Activated T-cell treated with anti-CD3 and anti-CD28 coated beads, Interleukin-2, amount 50 U/mL, for 4 hours (primary cell): ENCODE data around the gene ABHD6. TPM values are rescaled to one million over a fixed set of nuclear protein-coding genes. Genes with fewer than 3 reads are reported as not detected.
"Not testable (repeated sequence)": the region's sequence is repeated elsewhere in the genome, so short reads cannot be mapped to it uniquely, and the experiment has no call there.

Experiments
- ATAC-seq, 2 donors: fragments of 200-7000 bp; cut with Tn5 transposase; one replicate each; pipeline ENCODE4 v1.10.0; 2021
- DNase-seq: peaks from one replicate; pipeline ENCODE4 v3.0.0-alpha.2; 2020
- H3K27me3 Mint-ChIP-seq: one replicate; pipeline ENCODE4 v1.8.0; 2021; ENCODE audit warnings: low read depth, mixed read lengths
- H3K36me3 Mint-ChIP-seq: one replicate; pipeline ENCODE4 v1.8.0; 2022; ENCODE audit warnings: mixed read lengths; ENCODE audit not compliant: insufficient read depth
- H3K4me1 Mint-ChIP-seq: one replicate; pipeline ENCODE4 v1.8.0; 2021; ENCODE audit warnings: low read depth, mixed read lengths
- H3K4me3 Mint-ChIP-seq: one replicate; pipeline ENCODE4 v1.8.0; 2021; ENCODE audit warnings: mild to moderate bottlenecking, moderate library complexity, mixed read lengths
- H3K9me3 Mint-ChIP-seq: one replicate; pipeline ENCODE4 v1.8.0; 2021; ENCODE audit warnings: mixed read lengths
- total RNA-seq, 3 donors: library from RNA; stranded (reverse); gene quantifications; one replicate each; pipeline ENCODE4 v1.2.1, GENCODE V29; 2021

The ABHD6 gene
- total RNA-seq, 3 donors from 2014 or later: 4.0 to 7.9 (median 6.7) TPM

DNA sequence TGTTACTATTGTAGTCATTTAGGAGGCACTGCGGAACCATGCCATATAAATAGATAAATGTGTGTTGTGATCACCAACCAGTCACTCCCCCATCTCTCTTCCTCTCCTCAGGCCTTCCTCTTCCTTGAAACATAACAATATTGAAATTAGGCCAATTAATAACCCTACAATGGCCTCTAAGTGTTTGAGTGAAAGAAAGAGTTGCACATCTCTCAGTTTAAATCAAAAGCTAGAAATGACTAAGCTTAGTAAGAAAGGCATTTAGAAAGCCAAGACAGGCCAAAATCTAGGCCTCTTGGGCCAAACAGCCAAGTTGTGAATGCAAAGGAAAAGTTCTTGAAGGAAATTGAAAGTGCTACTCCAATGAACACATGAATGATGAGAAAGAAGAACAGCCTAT, 18.7 kb upstream of the ABHD6 start:
- DNase-seq (no peak), ATAC-seq (no peak)
- Mint-ChIP-seq H3K4me3 (no peak overlapping the region), H3K9me3 (no peaks in the 10 kb centered on the region), H3K4me1 (peaks cover 16% of the 10 kb centered on the region), H3K27me3 (no peaks in the 10 kb centered on the region), H3K36me3 (no peaks in the 10 kb centered on the region)

DNA sequence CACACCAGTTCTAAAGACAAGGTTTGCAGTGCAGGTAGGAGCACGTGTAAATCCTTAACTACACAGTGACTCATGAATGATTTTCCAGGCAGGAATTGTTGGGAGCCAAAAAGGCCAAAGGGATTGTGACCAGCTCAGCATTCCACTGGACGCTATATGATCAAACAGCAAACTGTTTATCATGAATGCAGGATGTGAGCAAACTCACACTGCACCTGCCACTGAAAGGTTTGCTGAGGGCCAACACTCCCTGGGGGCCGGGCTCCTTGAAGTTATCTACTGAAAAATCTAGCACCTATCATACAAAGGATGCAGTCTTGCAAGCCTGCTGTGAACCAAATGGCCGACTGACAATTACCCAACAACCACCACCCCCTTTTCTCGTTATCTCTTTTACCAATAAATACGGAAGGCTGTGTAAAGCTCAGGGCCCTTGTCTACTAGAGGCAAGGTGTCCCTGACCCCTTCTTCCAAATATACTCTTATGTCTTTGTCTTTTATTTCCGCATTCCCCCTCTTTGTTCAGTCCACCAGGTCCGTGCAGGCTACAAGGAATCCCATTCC, 15.3 kb upstream of the ABHD6 start:
- ATAC-seq (no peak), DNase-seq (no peak)
- Mint-ChIP-seq H3K36me3 (no peaks in the 10 kb centered on the region), H3K9me3 (no peaks in the 10 kb centered on the region), H3K27me3 (no peaks in the 10 kb centered on the region), H3K4me3 (no peak overlapping the region), H3K4me1 (peaks cover 2% of the 10 kb centered on the region)

DNA sequence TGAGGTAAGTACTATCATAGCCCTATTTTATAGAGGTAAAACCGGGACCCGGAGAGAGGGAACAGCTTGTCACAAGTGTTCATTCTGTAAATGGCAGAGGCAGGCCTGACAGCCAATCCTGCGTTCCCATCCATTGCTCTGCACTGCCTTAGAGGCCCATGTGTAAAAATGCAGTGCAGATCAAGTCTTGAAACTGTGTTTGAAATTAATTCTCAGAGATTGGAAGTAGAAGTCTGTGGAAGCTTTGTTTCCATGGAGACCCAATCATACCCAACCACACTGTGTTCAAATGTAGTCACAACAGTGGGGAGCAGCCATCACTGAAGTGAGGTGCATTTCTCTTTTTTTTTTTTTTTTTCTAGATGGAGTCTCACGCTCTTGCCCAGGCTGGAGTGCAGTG, 13.7 kb upstream of the ABHD6 start:
- H3K9me3 Mint-ChIP-seq: no peaks in the 10 kb centered on the region
- H3K4me1 Mint-ChIP-seq: no peaks in the 10 kb centered on the region
- no peak for ATAC-seq
- no peaks in the 10 kb centered on the region for H3K36me3 Mint-ChIP-seq
- no peak overlapping the region for H3K4me3 Mint-ChIP-seq
- H3K27me3 Mint-ChIP-seq: peaks cover 2% of the 10 kb centered on the region
- DNase-seq: no peak

DNA sequence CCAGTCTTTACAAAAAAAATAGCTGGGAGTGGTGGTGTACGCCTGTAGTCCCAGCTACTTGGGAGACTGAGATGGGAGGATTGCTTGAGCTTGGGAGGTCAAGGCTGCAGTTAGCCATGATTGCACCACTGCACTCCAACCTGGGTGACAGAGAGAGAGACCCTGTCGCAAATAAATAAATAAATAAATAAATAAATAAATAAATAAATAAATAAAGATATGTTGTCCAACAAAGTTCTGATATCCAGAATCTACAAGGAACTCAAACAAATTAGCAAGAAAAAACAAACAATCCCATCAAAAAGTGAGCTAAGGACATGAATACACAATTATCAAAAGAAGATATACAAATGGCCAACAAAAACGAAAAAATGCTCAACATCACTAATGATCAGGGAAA, 9.7 kb upstream of the ABHD6 start:
- H3K27me3 Mint-ChIP-seq: peaks cover 14% of the 10 kb centered on the region
- H3K4me3 Mint-ChIP-seq, DNase-seq, H3K9me3 Mint-ChIP-seq, ATAC-seq, H3K36me3 Mint-ChIP-seq, H3K4me1 Mint-ChIP-seq: not testable (repeated sequence)

DNA sequence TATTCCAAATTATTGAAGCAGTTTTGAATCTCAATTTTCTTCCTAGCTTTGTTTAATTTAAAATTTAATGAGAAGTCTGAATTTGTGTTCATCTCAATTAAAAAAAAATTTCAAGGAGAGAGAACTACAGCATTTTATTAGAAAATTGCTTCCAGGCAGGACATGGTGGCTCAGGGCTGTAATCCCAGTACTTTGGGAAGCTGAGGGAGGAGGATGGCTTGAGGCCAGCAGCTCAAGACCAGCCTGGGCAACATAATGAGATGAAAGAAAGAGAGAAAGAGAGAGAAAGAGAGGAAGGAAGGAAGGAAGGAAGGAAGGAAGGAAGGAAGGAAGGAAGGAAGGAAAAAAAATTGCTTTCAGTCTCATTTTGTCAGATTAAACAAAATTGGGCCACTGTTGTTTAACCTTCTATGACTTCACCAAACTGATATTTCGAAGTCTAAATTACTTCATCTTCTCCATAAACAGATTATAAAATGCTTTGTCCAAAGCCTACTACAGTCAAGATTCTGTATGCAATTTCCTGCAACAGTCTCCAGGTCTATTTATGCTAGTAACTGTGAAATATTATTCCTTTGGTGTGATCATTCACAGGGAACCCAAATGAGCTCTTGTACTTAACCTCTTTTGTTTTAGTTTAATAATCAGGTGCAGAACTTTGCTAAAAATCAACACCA, 6.6 kb upstream of the ABHD6 start:
- no peaks in the 10 kb centered on the region for H3K36me3 Mint-ChIP-seq
- no peak overlapping the region for H3K4me3 Mint-ChIP-seq
- H3K9me3 Mint-ChIP-seq: no peaks in the 10 kb centered on the region
- H3K4me1 Mint-ChIP-seq: no peaks in the 10 kb centered on the region
- DNase-seq (no peak), ATAC-seq (no peak)
- H3K27me3 Mint-ChIP-seq: peaks cover 22% of the 10 kb centered on the region

DNA sequence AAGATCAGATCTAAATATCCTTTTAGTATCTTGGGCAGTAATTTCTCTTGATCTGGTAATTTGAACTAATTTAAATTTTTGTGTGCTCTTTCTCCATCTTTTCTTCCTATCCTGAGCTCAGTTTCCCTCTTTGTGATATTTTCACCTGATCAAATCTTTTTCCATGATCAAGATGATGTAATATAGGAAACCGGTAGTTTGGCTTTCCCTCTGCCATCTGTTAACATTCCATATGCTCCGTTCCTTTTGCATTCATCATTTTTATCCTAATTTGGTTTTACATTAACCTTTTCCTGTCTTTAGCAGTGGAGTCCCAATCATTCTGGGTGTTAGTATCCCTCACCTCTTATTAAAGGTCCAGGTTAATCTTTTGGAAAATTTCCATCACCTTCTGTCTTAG, 5.9 kb upstream of the ABHD6 start:
- Mint-ChIP-seq H3K9me3 (no peaks in the 10 kb centered on the region), H3K4me1 (no peaks in the 10 kb centered on the region), H3K4me3 (no peak overlapping the region), H3K27me3 (peaks cover 22% of the 10 kb centered on the region), H3K36me3 (no peaks in the 10 kb centered on the region)
- ATAC-seq (no peak), DNase-seq (no peak)

DNA sequence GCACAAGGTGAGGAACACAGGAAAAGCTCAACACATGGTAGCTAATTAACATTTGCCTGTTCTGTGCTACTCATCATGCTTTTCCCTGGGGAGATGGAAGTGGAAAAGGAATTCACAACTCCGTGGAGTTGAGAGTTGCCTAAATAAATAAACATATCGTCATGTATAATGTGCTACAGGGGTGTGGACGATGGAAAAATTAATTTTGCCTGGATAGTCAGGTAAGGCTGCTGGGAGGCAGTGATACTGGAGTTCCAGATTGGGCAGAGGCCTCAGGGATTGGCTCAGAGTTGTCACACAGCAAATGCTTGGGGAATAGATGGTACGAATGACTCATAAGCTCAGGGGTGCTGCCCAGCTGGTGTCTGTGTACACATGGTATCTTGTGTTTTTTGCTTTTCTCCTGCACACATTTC, 3.1 kb upstream of the ABHD6 start:
- H3K27me3 Mint-ChIP-seq: peaks cover 18% of the 10 kb centered on the region
- ATAC-seq (no peak), DNase-seq (no peak)
- no peaks in the 10 kb centered on the region for H3K36me3 Mint-ChIP-seq
- H3K9me3 Mint-ChIP-seq: no peaks in the 10 kb centered on the region
- peaks cover 10% of the 10 kb centered on the region for H3K4me1 Mint-ChIP-seq
- no peak overlapping the region for H3K4me3 Mint-ChIP-seq

DNA sequence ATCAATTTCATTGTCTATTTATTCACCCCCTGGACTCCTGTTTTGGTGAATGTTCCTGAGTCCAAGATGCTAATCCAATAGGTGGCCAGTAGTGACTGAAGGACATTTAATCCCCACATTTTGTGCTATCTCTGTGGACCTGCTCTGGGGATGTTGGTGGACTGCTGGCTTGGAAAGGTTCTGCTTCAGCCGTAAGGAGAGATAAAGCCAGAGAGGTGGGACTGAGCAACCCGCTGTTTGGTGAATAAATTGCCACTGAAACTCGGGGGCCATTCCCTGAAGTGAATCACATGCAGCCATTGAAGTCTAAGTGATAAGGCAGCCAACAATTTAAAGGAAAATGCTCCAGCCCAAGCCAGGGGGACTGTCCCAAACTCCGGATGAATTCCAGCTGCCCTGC, 1.6 kb upstream of the ABHD6 start:
- Mint-ChIP-seq H3K36me3 (no peaks in the 10 kb centered on the region), H3K4me1 (peaks cover 10% of the 10 kb centered on the region), H3K27me3 (peaks cover 16% of the 10 kb centered on the region), H3K4me3 (peak overlapping the region; percentile 83), H3K9me3 (no peaks in the 10 kb centered on the region)
- ATAC-seq (no peak), DNase-seq (no peak)

DNA sequence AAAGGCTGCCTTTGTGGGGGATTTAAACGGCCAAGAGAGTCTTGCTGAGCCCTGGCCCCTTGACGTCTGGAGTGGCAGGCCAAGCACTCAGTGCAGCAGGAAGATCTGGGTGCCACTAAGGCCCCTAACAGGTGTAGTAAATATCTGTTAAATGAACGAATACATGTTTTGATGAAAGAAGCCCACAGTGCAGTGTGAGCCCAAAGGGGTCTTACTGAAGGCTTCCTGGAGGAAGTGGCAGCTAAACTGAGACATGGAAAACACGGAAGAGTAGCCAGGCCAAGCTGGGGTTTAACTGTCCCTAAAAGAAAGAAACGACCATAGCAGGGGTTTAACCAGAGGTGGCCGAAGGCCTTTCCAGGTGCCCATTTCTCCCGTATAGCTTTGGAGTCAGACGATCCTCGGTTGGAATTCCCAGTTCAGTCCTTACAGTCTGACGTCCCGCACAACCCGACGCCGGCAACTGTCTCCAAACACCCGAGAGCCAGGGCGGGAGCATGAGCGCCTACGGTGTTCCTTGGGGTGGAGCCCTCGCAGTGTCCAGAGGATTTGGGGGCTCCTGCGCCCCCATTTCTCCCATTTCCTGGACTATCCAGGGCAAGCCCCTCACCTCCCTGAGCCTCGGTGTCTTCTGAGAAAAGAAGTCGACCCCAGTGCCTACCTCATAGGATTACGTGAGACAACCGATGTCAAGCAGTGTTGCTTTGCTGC, 910 bp upstream of the ABHD6 start:
- peak overlapping the region; percentile 83 for H3K4me3 Mint-ChIP-seq
- DNase-seq: no peak

DNA sequence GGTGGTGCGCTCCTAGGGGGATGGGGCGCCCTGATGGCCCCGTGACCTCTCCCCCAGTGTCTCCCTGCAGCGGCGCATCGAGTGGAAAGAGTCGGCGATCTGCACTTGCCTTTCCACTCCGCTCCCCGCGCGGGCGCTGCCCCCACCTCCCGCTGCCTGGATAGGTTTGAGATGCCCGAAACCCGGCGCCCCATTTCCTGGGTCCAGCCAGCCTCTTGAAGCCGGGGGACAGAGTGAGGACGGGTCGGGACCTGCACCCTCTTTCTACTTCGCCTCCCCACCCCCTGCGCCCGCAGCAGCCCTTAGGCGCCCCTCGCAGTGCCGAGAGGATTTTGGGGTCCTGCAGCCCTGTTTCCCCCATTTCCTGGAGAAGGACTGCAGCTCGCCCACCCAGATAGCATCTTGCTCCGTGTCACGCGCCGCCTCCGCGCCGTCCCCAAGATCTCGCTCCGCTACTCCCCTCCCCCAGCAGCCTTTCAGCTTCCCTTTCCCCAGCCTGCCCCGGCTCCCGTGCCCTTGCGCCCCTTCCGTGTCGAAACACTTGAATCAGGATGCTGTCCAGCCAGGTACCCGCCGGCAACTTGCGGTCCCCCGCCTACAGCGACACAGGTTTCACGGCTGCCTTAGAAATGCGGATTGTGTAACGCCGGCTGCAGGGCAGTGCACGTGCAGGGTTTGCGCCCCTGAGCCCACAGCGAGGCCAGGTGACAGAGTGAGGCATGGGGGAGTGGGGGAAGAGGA, 519 bp downstream of the ABHD6 start:
- H3K36me3 Mint-ChIP-seq: no peaks in the 10 kb centered on the region
- no peaks in the 10 kb centered on the region for H3K9me3 Mint-ChIP-seq
- ATAC-seq (peak; percentile 48 to 62), DNase-seq (peak; percentile 49)
- H3K4me3 Mint-ChIP-seq: peak overlapping the region; percentile 88
- H3K27me3 Mint-ChIP-seq: peaks cover 9% of the 10 kb centered on the region
- H3K4me1 Mint-ChIP-seq: peaks cover 10% of the 10 kb centered on the region

More for the DNA sequence above, 910 bp upstream of the ABHD6 start:
- peaks cover 11% of the 10 kb centered on the region for H3K27me3 Mint-ChIP-seq
- H3K4me1 Mint-ChIP-seq: peaks cover 10% of the 10 kb centered on the region
- no peaks in the 10 kb centered on the region for H3K36me3 Mint-ChIP-seq
- no peak for ATAC-seq
- H3K9me3 Mint-ChIP-seq: no peaks in the 10 kb centered on the region

DNA sequence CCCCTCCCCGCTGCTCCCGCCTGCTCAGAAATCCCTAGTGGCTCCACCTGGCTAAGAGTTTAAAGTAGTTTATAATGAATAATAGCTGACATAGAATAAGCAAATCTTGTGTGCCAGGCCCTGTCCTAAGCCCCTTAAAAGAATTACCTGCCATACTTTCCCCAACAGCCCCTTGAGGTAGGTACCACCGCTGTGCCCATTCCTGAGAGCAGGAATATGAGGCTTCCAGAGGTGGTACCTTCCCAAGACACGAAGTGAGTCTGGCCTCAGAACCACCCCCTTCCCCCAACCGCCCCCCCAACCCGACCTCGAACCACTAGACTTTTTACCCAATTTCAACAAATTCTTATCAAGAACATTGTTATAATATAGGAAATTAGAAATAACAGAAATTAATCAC, 1.2 kb downstream of the ABHD6 start:
- no peaks in the 10 kb centered on the region for H3K36me3 Mint-ChIP-seq
- H3K27me3 Mint-ChIP-seq: peaks cover 6% of the 10 kb centered on the region
- no peak for ATAC-seq

DNA sequence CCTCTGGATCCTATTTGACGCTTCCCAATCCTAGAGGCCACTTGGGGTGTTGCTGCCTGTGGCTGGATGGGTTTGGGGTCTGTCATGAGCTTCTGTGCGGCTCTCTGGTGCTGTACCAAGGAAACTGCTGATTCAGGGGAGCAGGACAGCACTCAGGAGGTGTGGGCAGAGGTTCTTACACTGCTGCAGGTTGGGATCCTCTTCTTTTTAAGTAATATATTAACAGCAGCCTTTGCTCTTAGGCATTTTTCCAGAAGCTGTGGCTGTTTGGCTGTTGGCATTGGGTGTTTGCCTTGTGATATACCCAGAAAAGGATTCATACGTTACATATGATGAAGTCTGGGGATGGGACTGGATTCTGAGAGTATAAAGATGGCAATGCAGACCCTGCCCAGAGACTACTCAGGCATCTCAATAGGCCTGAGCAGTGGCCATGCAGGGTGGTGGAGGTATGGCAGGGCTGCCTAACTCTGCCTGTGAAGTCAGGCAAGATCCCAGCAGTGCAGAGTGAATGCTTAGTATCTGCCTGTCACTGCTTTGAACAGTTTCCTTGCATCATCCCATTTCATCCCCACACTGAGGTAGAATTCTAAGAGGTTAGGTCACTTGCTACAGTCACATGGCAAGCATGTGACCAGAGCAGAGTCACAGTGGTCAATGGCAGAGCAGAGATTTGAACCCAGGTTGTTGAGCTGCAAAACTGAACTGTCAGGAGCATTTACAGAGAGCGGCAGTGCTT, 3.9 kb downstream of the ABHD6 start:
- Mint-ChIP-seq H3K9me3 (no peaks in the 10 kb centered on the region), H3K4me1 (peaks cover 10% of the 10 kb centered on the region)

More for the DNA sequence above, 1.2 kb downstream of the ABHD6 start:
- H3K4me1 Mint-ChIP-seq: peaks cover 10% of the 10 kb centered on the region
- H3K9me3 Mint-ChIP-seq: no peaks in the 10 kb centered on the region
- H3K4me3 Mint-ChIP-seq: peak overlapping the region; percentile 88
- DNase-seq: no peak

DNA sequence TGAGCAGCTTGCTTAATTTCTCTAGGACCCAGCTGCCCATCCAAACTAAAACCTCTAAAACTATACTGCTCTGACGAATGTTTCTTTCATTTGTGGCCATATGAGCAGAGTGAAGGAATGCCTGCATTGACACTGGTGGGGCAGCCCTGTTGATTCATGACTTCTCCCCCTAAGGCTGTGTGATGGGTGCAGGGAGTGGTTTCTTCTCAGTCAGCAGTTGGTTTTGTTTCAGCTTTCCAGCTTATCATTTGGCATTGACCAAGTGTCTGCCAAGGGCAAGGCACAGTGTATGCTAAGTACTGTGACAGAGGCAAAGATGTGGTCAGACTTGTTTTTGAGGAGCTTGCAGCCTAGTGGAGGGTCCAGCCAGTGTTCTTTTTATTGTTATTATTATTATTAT, 4.7 kb downstream of the ABHD6 start:
- H3K27me3 Mint-ChIP-seq: no peaks in the 10 kb centered on the region
- no peaks in the 10 kb centered on the region for H3K9me3 Mint-ChIP-seq
- H3K4me1 Mint-ChIP-seq: peaks cover 8% of the 10 kb centered on the region
- no peaks in the 10 kb centered on the region for H3K36me3 Mint-ChIP-seq
- ATAC-seq: no peak
- H3K4me3 Mint-ChIP-seq: no peak overlapping the region
- no peak for DNase-seq

More for the DNA sequence above, 3.9 kb downstream of the ABHD6 start:
- DNase-seq (no peak), ATAC-seq (no peak)
- Mint-ChIP-seq H3K27me3 (no peaks in the 10 kb centered on the region), H3K4me3 (no peak overlapping the region), H3K36me3 (no peaks in the 10 kb centered on the region)

DNA sequence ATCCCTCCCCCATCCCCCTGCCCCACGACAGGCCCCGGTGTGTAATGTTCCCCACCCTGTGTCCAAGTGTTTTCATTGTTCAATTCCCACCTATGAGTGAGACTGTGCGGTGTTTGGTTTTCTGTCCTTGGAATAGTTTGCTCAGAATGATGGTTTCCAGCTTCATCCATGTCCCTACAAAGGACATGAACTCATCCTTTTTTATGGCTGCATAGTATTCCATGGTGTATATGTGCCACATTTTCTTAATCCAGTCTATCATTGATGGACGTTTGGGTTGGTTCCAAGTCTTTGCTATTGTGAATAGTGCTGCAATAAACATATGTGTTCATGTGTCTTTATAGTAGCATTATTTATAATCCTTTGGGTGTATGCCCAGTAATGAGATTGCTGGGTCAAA, 5.3 kb downstream of the ABHD6 start:
- not testable (repeated sequence) for H3K9me3 Mint-ChIP-seq, ATAC-seq, H3K27me3 Mint-ChIP-seq, DNase-seq, H3K4me1 Mint-ChIP-seq, H3K4me3 Mint-ChIP-seq, H3K36me3 Mint-ChIP-seq
